HepG2 (cell line): ENCODE results near the gene ARHGAP26. TPM values are rescaled to one million over a fixed set of nuclear protein-coding genes. Genes with fewer than 3 reads are reported as not detected.

Experiments used
- ARHGAP35 ChIP-seq: sonication (generic); formaldehyde crosslinking; IDR thresholded peaks from 2 replicates; pipeline ENCODE4 v1.9.0; 2022; ENCODE audit warnings: mild to moderate bottlenecking, inconsistent platforms, moderate library complexity, missing genetic modification reagents, borderline replicate concordance
- ARID5B ChIP-seq: IDR thresholded peaks from 2 replicates; pipeline ENCODE4 v1.4.0; 2020; ENCODE audit warnings: mild to moderate bottlenecking, missing genetic modification reagents
- ATRX ChIP-seq: sonication (generic); formaldehyde crosslinking; IDR thresholded peaks from 2 replicates; pipeline ENCODE4 v1.4.0; 2020; ENCODE audit warnings: missing genetic modification reagents, borderline replicate concordance
- KDM6A ChIP-seq: IDR thresholded peaks from 2 replicates; pipeline ENCODE4 v1.6.1; 2016; ENCODE audit warnings: low read depth
- MNT ChIP-seq: fragments of 450-650 bp; IDR thresholded peaks from 2 replicates; pipeline ENCODE4 v1.6.1; 2016
- NR2F6 ChIP-seq, 2 experiments: IDR thresholded peaks; 2 replicates each; pipeline ENCODE4 v1.6.1; 2016; ENCODE audit warnings: antibody characterized with exemption in 1 of 2, mild to moderate bottlenecking in 1 of 2
- PHF5A ChIP-seq: IDR thresholded peaks from one replicate; pipeline ENCODE4 v1.6.1; 2018; ENCODE audit warnings: low read depth, missing genetic modification reagents; ENCODE audit not compliant: unreplicated experiment
- SIX1 ChIP-seq: sonication (generic); formaldehyde crosslinking; IDR thresholded peaks from 2 replicates; pipeline ENCODE4 v1.4.0; 2020; ENCODE audit warnings: missing genetic modification reagents, borderline replicate concordance
- SOX13 ChIP-seq, 3 experiments: fragments of 450-650 bp in 1 of 3; sonication (generic) in 1 of 3; formaldehyde crosslinking in 1 of 3; IDR thresholded peaks in 2 of 3; conservative IDR thresholded peaks in 1 of 3; 2 replicates each; pipeline versions ENCODE4 v1.5.0 to v1.6.1; 2016 to 2020; ENCODE audit warnings: antibody characterized with exemption in 1 of 3, mild to moderate bottlenecking in 1 of 3, missing compliant biosample characterization in 1 of 3, missing genetic modification reagents in 1 of 3, moderate library complexity in 1 of 3
- SOX5 ChIP-seq: IDR thresholded peaks from 2 replicates; pipeline ENCODE4 v1.6.1; 2016; ENCODE audit warnings: borderline replicate concordance
- TBX2 ChIP-seq: sonication (generic); formaldehyde crosslinking; IDR thresholded peaks from 2 replicates; pipeline ENCODE4 v1.5.0; 2020; ENCODE audit warnings: missing genetic modification reagents, mild to moderate bottlenecking, borderline replicate concordance
- WIZ ChIP-seq: sonication (generic); formaldehyde crosslinking; IDR thresholded peaks from 2 replicates; pipeline ENCODE4 v1.5.1; 2020; ENCODE audit warnings: mild to moderate bottlenecking, missing genetic modification reagents
- ZFYVE20 ChIP-seq: sonication (generic); formaldehyde crosslinking; IDR thresholded peaks from 2 replicates; pipeline ENCODE4 v1.8.0; 2023; ENCODE audit warnings: low read depth, mild to moderate bottlenecking, moderate library complexity, missing genetic modification reagents, borderline replicate concordance
- ZNF121 ChIP-seq: sonication (generic); formaldehyde crosslinking; IDR thresholded peaks from 2 replicates; pipeline ENCODE4 v1.5.0; 2020; ENCODE audit warnings: mild to moderate bottlenecking, missing genetic modification reagents
- ZNF136 ChIP-seq: sonication (generic); formaldehyde crosslinking; IDR thresholded peaks from 2 replicates; pipeline ENCODE4 v1.8.1; 2022; ENCODE audit warnings: low read depth, mild to moderate bottlenecking, moderate library complexity, missing genetic modification reagents
- ZNF34 ChIP-seq: sonication (generic); formaldehyde crosslinking; IDR thresholded peaks from 2 replicates; pipeline ENCODE4 v1.4.0; 2020; ENCODE audit warnings: mild to moderate bottlenecking, missing genetic modification reagents, borderline replicate concordance
- ZNF362 ChIP-seq: sonication (generic); formaldehyde crosslinking; IDR thresholded peaks from 2 replicates; pipeline ENCODE4 v1.4.0; 2020; ENCODE audit warnings: missing genetic modification reagents, mild to moderate bottlenecking, borderline replicate concordance
- ZNF451 ChIP-seq: sonication (generic); formaldehyde crosslinking; IDR thresholded peaks from 2 replicates; pipeline ENCODE4 v1.5.0; 2020; ENCODE audit warnings: mild to moderate bottlenecking, missing genetic modification reagents
- ZNF782 ChIP-seq: sonication (generic); formaldehyde crosslinking; IDR thresholded peaks from 2 replicates; pipeline ENCODE4 v1.4.0; 2020; ENCODE audit warnings: missing genetic modification reagents, mild to moderate bottlenecking, borderline replicate concordance
- ZNF784 ChIP-seq: sonication (generic); formaldehyde crosslinking; IDR thresholded peaks from 2 replicates; pipeline ENCODE4 v1.5.1; 2020; ENCODE audit warnings: missing genetic modification reagents, mild to moderate bottlenecking, borderline replicate concordance
- ZNF841 ChIP-seq: sonication (generic); formaldehyde crosslinking; IDR thresholded peaks from 2 replicates; pipeline ENCODE4 v1.8.1; 2023; ENCODE audit warnings: missing genetic modification reagents, borderline replicate concordance
- polyA plus RNA-seq, 8 experiments: library from polyadenylated mRNA; depleted of rRNA in 3 of 8; stranded (reverse) in 7 of 8; unstranded in 1 of 8; fragments of >200 nt; fragmentation: Illumina TruSeq in 4 of 8; extraction: Trizol in 4 of 8; gene quantifications; 2 replicates each; pipeline versions ENCODE4 v1.2.1 to v1.2.3, GENCODE V29; 2011 to 2016; ENCODE audit warnings: low read depth in 4 of 8, missing spikeins in 1 of 8, mixed read lengths in 1 of 8; ENCODE audit not compliant: insufficient read depth in 1 of 8
- total RNA-seq, 5 experiments: library from RNA; depleted of rRNA; stranded (reverse); fragments of >200 nt; fragmentation: Illumina TruSeq; extraction: Trizol; gene quantifications; 2 replicates each; pipeline ENCODE4 v1.2.3, GENCODE V29; 2016; ENCODE audit warnings: low read depth in 1 of 5

Gene ARHGAP26
- total and polyA plus RNA-seq, 2 of the 13 experiments (the other 11 are each of a cell fraction or from before 2014, with no cell fraction given) = 9.6 to 18.2 TPM

GRCh38 chr5:142720641-142721271, 49.4 kb upstream of the ARHGAP26 start (continued):
- no peak for TF ChIP-seq ZNF362
- TF ChIP-seq ZNF451 (CRISPR knock-in tag) = no peak
- no peak for TF ChIP-seq ZNF841 (CRISPR knock-in tag)
- no peak for TF ChIP-seq ARHGAP35 (CRISPR knock-in tag)
- no peak for TF ChIP-seq KDM6A (CRISPR knock-in tag)
- TF ChIP-seq PHF5A (CRISPR knock-in tag) = no peak
- no peak for TF ChIP-seq ZNF782 (CRISPR knock-in tag)
- no peak for TF ChIP-seq SOX13 (IDR thresholded peaks at IDR 0.05)
- TF ChIP-seq SOX13 (CRISPR knock-in tag; conservative IDR thresholded peaks at IDR 0.05 in 1 of 2, IDR thresholded peaks at IDR 0.05 in 1 of 2) = peak in 1 of 2 experiments; percentile 75; a peak in 2 of 4 replicates
- TF ChIP-seq ZNF34 = no peak
- peak; percentile 63 for TF ChIP-seq NR2F6 (IDR thresholded peaks at IDR 0.05)
- TF ChIP-seq NR2F6 (CRISPR knock-in tag; IDR thresholded peaks at IDR 0.05) = peak; percentile 66
- TF ChIP-seq SIX1 = no peak
- no peak for TF ChIP-seq ZNF784 (CRISPR knock-in tag)
- TF ChIP-seq TBX2 (CRISPR knock-in tag) = peak; percentile 37; the same call in 1 of the 2 replicates
- TF ChIP-seq SOX5 = peak; percentile 48; the same call in 1 of the 2 replicates
- no peak for TF ChIP-seq ATRX (CRISPR knock-in tag)
- peak; percentile 73 for TF ChIP-seq ARID5B
- TF ChIP-seq ZFYVE20 (CRISPR knock-in tag) = no peak
- TF ChIP-seq ZNF121 (CRISPR knock-in tag) = no peak
- no peak for TF ChIP-seq MNT
- no peak for TF ChIP-seq WIZ
- TF ChIP-seq ZNF136 = no peak
